K562 (cell line): ENCODE data around the gene CMPK1. TPM values are rescaled to one million over a fixed set of nuclear protein-coding genes. Genes with fewer than 3 reads are reported as not detected.
A peak's percentile ranks its signal among the peaks of the same experiment; 100 is the strongest.

ENCODE experiments used
- ATAC-seq: fragments of 200-7000 bp; cut with Tn5 transposase; 3 replicates; pipeline ENCODE4 v1.9.1; 2020; ENCODE audit warnings: moderate library complexity
- BruUV-seq: library from RNA; stranded (reverse); fragments of 400-500 nt; replicated peaks from 2 replicates; lab custom pipeline; 2021; lab: Mats Ljungman, UMichigan
- CTCF ChIA-PET: fragments of 300-600 bp; formaldehyde crosslinking; extraction: SDS; loops from one replicate; lab custom pipeline; 2021; ENCODE audit warnings: low intra/inter-chr PET ratio; lab: Yijun Ruan, JAX
- POLR2A ChIA-PET: fragments of 300-600, 350-650 bp; sonication (Branson Sonifier 250); formaldehyde crosslinking; extraction: SDS; loops from one replicate; lab custom pipeline; 2021; ENCODE audit warnings: antibody characterized with exemption, inconsistent platforms; lab: Yijun Ruan, JAX
- DNase-seq, 4 experiments: peaks; one replicate each; pipeline versions ENCODE4 v3.0.0 to v3.0.0-alpha.2; 2011 to 2018; ENCODE audit warnings: low spot score in 3 of 4, mixed read lengths in 3 of 4; ENCODE audit errors: extremely low read depth in 1 of 4
- FAIRE-seq: peaks from 2 replicates; lab custom pipeline; 2011; peaks lifted over from hg19 to GRCh38; lab: Jason Lieb, UNC
- H2AFZ ChIP-seq: 2 replicates; pipeline ENCODE4 v1.6.0; 2011; ENCODE audit warnings: low read depth, low read length, control low read depth, inconsistent platforms
- H3K27ac ChIP-seq: fragments of 200-600 bp; 3 replicates; pipeline ENCODE4 v1.8.0; 2011; ENCODE audit warnings: low read depth, mild to moderate bottlenecking, control low read depth, inconsistent platforms, low read length, moderate library complexity, mixed read lengths; ENCODE audit errors: extremely low read depth
- H3K27me3 ChIP-seq, 2 experiments: fragments of 300-600 bp in 1 of 2; 2 replicates in 1 of 2; 3 replicates in 1 of 2; pipeline versions ENCODE4 v1.6.0 to v1.8.0; 2011; ENCODE audit warnings: inconsistent platforms in 2 of 2, low read length in 2 of 2, mild to moderate bottlenecking in 1 of 2, mixed read lengths in 1 of 2, moderate library complexity in 1 of 2; ENCODE audit not compliant: control insufficient read depth in 2 of 2, insufficient read depth in 2 of 2
- H3K36me3 ChIP-seq: fragments of 300-600 bp; 3 replicates; pipeline ENCODE4 v1.8.0; 2011; ENCODE audit warnings: mild to moderate bottlenecking, low read length, inconsistent platforms; ENCODE audit not compliant: control insufficient read depth, insufficient read depth
- H3K4me1 ChIP-seq, 2 experiments: fragments of 200-600 bp in 1 of 2; replicated peaks in 1 of 2; 2 replicates in 1 of 2; 3 replicates in 1 of 2; pipeline versions ENCODE4 v1.5.1 to v1.8.0; 2011; ENCODE audit warnings: inconsistent platforms in 2 of 2, low read length in 2 of 2, mild to moderate bottlenecking in 1 of 2, mixed read lengths in 1 of 2, moderate library complexity in 1 of 2; ENCODE audit not compliant: control insufficient read depth in 2 of 2, insufficient read depth in 2 of 2
- H3K4me2 ChIP-seq: 2 replicates; pipeline ENCODE4 v1.6.1; 2011; ENCODE audit warnings: low read length, control low read depth, inconsistent platforms, mixed read lengths; ENCODE audit not compliant: insufficient read depth
- H3K4me3 ChIP-seq: fragments of 200-600 bp; sonication (generic), shearing (Covaris generic); 2 replicates; pipeline ENCODE4 v1.5.1; 2016; ENCODE audit warnings: control low read depth, inconsistent platforms
- H3K79me2 ChIP-seq: fragments of 200-600 bp; 3 replicates; pipeline ENCODE4 v1.8.0; 2011; ENCODE audit warnings: low read length, inconsistent platforms; ENCODE audit not compliant: control insufficient read depth, insufficient read depth
- H3K9ac ChIP-seq, 2 experiments: 2 replicates each; pipeline versions ENCODE4 v1.6.0 to v1.6.1; 2011; ENCODE audit warnings: low read depth in 2 of 2, low read length in 2 of 2, control low read depth in 1 of 2, inconsistent platforms in 1 of 2, mild to moderate bottlenecking in 1 of 2, mixed read lengths in 1 of 2; ENCODE audit not compliant: insufficient read depth in 1 of 2
- H3K9me1 ChIP-seq: one replicate; pipeline ENCODE4 v1.6.0; 2011; ENCODE audit warnings: inconsistent platforms, mild to moderate bottlenecking, low read length, moderate library complexity; ENCODE audit not compliant: control insufficient read depth, insufficient read depth
- H3K9me3 ChIP-seq: replicated peaks from 2 replicates; pipeline ENCODE4 v1.5.1; 2011; ENCODE audit warnings: low read depth, low read length, inconsistent platforms; ENCODE audit not compliant: control insufficient read depth, insufficient read depth
- H4K20me1 ChIP-seq: replicated peaks from 2 replicates; pipeline ENCODE4 v1.6.1; 2011; ENCODE audit warnings: low read length, inconsistent platforms, mixed read lengths; ENCODE audit not compliant: control insufficient read depth, insufficient read depth
- BMI1 ChIP-seq: fragments of 150-350 bp; IDR thresholded peaks from 2 replicates; pipeline ENCODE4 v1.6.1; 2014; ENCODE audit warnings: low read length
- ESRRB ChIP-seq: fragments of 250-450 bp; sonication (Bioruptor Pico); IDR thresholded peaks from 2 replicates; pipeline ENCODE4 v1.5.0; 2020; ENCODE audit warnings: mild to moderate bottlenecking, moderate library complexity, borderline replicate concordance
- FOXK1 ChIP-seq: sonication (generic); formaldehyde crosslinking; IDR thresholded peaks from 2 replicates; pipeline ENCODE4 v1.8.0; 2022; ENCODE audit warnings: missing genetic modification reagents, mild to moderate bottlenecking, borderline replicate concordance
- HCFC1 ChIP-seq: IDR thresholded peaks from 2 replicates; pipeline ENCODE4 v1.6.1; 2012; ENCODE audit warnings: low read depth, low read length, improper control_type of control experiment
- in situ Hi-C: fragments of 300-500 bp; cut with MboI; formaldehyde crosslinking; loops from 4 replicates; pipeline ENCODE4 v1.15.0; 2018; ENCODE audit warnings: inconsistent platforms, mixed read lengths
- intact Hi-C: fragments of 100-400 bp; cut with micrococcal nuclease; formaldehyde crosslinking; loops from 2 replicates; pipeline ENCODE4 v1.14.2; 2022
- polyA plus RNA-seq, 8 experiments: library from polyadenylated mRNA; depleted of rRNA in 4 of 8; stranded (reverse) in 5 of 8; unstranded in 3 of 8; fragments of >200 nt; fragmentation: Nextera tagmentation in 2 of 8; fragmentation: Illumina TruSeq in 1 of 8; extraction: Ambion mirVana in 2 of 8; extraction: Trizol in 1 of 8; gene quantifications; 2 replicates each; pipeline versions ENCODE4 v1.2.1 to v1.2.3, GENCODE V29; 2011 to 2014; ENCODE audit warnings: inconsistent platforms in 1 of 8, missing spikeins in 1 of 8
- total RNA-seq, 7 experiments: library from RNA; depleted of rRNA in 6 of 7; stranded (reverse); fragments of >200 nt in 6 of 7; fragmentation: Illumina TruSeq in 2 of 7; extraction: Trizol in 2 of 7; gene quantifications; 2 replicates each; pipeline versions ENCODE4 v1.2.1 to v1.2.3, GENCODE V29; 2011 to 2021; ENCODE audit warnings: low replicate concordance in 1 of 7
- TF ChIP-seq, protein P1 (sequence below), 2 experiments: fragments of 450-650 bp; IDR thresholded peaks; 2 replicates each; pipeline ENCODE4 v1.6.1; 2016
- TF ChIP-seq, protein P2 (sequence below): fragments of 450-650 bp; conservative IDR thresholded peaks from 2 replicates; pipeline ENCODE4 v1.6.1; 2016; ENCODE audit warnings: missing genetic modification characterization, low read depth, mild to moderate bottlenecking, control low read depth, missing compliant biosample characterization
- TF ChIP-seq, protein P3 (sequence below): fragments of 450-650 bp; IDR thresholded peaks from 2 replicates; pipeline ENCODE4 v1.6.1; 2018; ENCODE audit not compliant: partially characterized antibody

Gene CMPK1
- total and polyA plus RNA-seq, 9 of the 15 experiments (the other 6 are each of a cell fraction or from before 2014, with no cell fraction given): 54.5 to 197 (median 116) TPM

DNA sequence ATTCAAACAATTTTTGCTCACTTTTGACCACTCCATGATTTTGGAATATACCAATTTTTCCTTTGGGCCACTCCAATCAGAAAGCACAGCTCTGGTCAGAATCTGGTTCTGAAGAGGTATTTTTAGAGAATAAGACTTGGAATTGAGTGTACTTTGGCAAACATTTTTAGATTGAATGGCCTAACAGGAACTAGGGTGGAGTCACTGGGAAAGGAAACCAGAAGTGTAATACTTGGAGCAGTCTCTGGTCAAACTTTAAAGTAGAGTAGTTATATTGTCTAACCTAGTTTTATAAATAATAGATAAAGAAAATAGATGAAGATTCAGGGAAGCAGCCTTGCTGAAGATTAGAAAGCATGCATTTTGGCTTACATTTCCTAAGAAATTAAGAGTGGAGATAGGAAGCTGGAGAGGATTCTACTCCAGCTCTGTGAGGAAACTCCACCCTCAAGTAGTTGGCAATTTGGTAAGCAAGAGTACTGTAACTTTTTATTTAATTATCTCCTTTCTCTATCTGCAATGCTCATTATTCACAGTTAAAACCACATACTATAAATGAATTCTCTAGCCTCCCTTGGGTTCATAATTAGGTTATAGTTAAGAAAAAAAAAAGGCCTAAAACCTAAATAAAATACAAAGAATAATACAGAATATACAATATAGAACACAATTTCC, 35.4 kb upstream of the CMPK1 start:
- intact Hi-C loops (no loop called here), in situ Hi-C loops (no loop called here)
- no peak overlapping the region for H3K4me3 ChIP-seq
- H3K27ac ChIP-seq: no peak overlapping the region
- no peaks in the 10 kb centered on the region for H3K4me1 ChIP-seq
- ATAC-seq (no peak), DNase-seq (no peak), FAIRE-seq (no peak)
- H3K27me3 ChIP-seq: no peaks in the 10 kb centered on the region
- H3K9ac ChIP-seq: no peak overlapping the region
- TSS peak; percentile 6 for BruUV-seq
- no peak overlapping the region for H2AFZ ChIP-seq
- H3K36me3 ChIP-seq: peaks cover 93% of the 10 kb centered on the region
- no peaks in the 10 kb centered on the region for H3K9me1 ChIP-seq
- H3K79me2 ChIP-seq: no peaks in the 10 kb centered on the region
- no peaks in the 10 kb centered on the region for H4K20me1 ChIP-seq
- no peaks in the 10 kb centered on the region for H3K9me3 ChIP-seq
- TF ChIP-seq BMI1 (no peak), ESRRB (CRISPR knock-in tag) (no peak), FOXK1 (CRISPR knock-in tag) (no peak), HCFC1 (no peak)
- TF ChIP-seq, protein P1, sequence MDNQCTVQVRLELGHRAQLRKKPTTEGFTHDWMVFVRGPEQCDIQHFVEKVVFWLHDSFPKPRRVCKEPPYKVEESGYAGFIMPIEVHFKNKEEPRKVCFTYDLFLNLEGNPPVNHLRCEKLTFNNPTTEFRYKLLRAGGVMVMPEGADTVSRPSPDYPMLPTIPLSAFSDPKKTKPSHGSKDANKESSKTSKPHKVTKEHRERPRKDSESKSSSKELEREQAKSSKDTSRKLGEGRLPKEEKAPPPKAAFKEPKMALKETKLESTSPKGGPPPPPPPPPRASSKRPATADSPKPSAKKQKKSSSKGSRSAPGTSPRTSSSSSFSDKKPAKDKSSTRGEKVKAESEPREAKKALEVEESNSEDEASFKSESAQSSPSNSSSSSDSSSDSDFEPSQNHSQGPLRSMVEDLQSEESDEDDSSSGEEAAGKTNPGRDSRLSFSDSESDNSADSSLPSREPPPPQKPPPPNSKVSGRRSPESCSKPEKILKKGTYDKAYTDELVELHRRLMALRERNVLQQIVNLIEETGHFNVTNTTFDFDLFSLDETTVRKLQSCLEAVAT (IDR thresholded peaks at IDR 0.05): no peak
- TF ChIP-seq, protein P2, sequence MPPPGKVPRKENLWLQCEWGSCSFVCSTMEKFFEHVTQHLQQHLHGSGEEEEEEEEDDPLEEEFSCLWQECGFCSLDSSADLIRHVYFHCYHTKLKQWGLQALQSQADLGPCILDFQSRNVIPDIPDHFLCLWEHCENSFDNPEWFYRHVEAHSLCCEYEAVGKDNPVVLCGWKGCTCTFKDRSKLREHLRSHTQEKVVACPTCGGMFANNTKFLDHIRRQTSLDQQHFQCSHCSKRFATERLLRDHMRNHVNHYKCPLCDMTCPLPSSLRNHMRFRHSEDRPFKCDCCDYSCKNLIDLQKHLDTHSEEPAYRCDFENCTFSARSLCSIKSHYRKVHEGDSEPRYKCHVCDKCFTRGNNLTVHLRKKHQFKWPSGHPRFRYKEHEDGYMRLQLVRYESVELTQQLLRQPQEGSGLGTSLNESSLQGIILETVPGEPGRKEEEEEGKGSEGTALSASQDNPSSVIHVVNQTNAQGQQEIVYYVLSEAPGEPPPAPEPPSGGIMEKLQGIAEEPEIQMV (tag): no peak
- TF ChIP-seq, protein P3, sequence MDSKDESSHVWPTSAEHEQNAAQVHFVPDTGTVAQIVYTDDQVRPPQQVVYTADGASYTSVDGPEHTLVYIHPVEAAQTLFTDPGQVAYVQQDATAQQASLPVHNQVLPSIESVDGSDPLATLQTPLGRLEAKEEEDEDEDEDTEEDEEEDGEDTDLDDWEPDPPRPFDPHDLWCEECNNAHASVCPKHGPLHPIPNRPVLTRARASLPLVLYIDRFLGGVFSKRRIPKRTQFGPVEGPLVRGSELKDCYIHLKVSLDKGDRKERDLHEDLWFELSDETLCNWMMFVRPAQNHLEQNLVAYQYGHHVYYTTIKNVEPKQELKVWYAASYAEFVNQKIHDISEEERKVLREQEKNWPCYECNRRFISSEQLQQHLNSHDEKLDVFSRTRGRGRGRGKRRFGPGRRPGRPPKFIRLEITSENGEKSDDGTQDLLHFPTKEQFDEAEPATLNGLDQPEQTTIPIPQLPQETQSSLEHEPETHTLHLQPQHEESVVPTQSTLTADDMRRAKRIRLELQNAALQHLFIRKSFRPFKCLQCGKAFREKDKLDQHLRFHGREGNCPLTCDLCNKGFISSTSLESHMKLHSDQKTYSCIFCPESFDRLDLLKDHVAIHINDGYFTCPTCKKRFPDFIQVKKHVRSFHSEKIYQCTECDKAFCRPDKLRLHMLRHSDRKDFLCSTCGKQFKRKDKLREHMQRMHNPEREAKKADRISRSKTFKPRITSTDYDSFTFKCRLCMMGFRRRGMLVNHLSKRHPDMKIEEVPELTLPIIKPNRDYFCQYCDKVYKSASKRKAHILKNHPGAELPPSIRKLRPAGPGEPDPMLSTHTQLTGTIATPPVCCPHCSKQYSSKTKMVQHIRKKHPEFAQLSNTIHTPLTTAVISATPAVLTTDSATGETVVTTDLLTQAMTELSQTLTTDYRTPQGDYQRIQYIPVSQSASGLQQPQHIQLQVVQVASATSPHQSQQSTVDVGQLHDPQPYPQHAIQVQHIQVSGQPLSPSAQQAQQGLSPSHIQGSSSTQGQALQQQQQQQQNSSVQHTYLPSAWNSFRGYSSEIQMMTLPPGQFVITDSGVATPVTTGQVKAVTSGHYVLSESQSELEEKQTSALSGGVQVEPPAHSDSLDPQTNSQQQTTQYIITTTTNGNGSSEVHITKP: peak; percentile 28
- H3K4me2 ChIP-seq: no peak overlapping the region
- CTCF ChIA-PET: no interaction called here
- POLR2A ChIA-PET: interaction anchor here (0.6 to 2.6 kb wide), 7 partner anchors 11 to 142 kb away, joined by 3 to 14 read pairs (median 3); partner anchors contain the start of gene STIL
